ENCODE measurements around the gene TRAF1.

Gene TRAF1

GRCh38 chr9:120885958-120886357, 40.6 kb downstream of the TRAF1 start:
- DNase-seq = no peak

- no peak for DNase-seq
Observed at GRCh38 chr9:120885457-120885856, 41.1 kb downstream of the TRAF1 start.

GRCh38 chr9:120883608-120883996, 43.0 kb downstream of the TRAF1 start:
- DNase-seq = no peak

- no peak for DNase-seq
Observed at GRCh38 chr9:120882935-120883607, 43.5 kb downstream of the TRAF1 start.

GRCh38 chr9:120879446-120879845, 47.1 kb downstream of the TRAF1 start:
- DNase-seq = no peak

- DNase-seq = peak; percentile 56
Observed at GRCh38 chr9:120878188-120879130, 48.1 kb downstream of the TRAF1 start.

GRCh38 chr9:120877276-120878034, 49.1 kb downstream of the TRAF1 start:
- DNase-seq = peak; percentile 86

GRCh38 chr9:120876842-120877240, 49.8 kb downstream of the TRAF1 start, which contains the start of gene PHF19:
Gene PHF19, minus strand, starts transcription at chr9:120877188. Its CDS starts 2,447 bp downstream, at chr9:120874741.
- DNase-seq = no peak

- DNase-seq = peak; percentile 97
Observed at GRCh38 chr9:120875954-120876841, 50.4 kb downstream of the TRAF1 start.

GRCh38 chr9:120875643-120875953, 51.0 kb downstream of the TRAF1 start:
- DNase-seq = no peak

- DNase-seq = no peak
Observed at GRCh38 chr9:120875195-120875565, 51.4 kb downstream of the TRAF1 start.

- DNase-seq = no peak
Observed at GRCh38 chr9:120874226-120875194, 52.1 kb downstream of the TRAF1 start.

GRCh38 chr9:120873512-120873911, 53.1 kb downstream of the TRAF1 start:
- DNase-seq = no peak

- no peak for DNase-seq
Observed at GRCh38 chr9:120872791-120873502, 53.6 kb downstream of the TRAF1 start.

GRCh38 chr9:120870206-120870605, 56.4 kb downstream of the TRAF1 start:
- DNase-seq = no peak

GRCh38 chr9:120869726-120870125, 56.9 kb downstream of the TRAF1 start:
- no peak for DNase-seq

GRCh38 chr9:120869360-120869687, 57.3 kb downstream of the TRAF1 start:
- no peak for DNase-seq

GRCh38 chr9:120868676-120869359, 57.8 kb downstream of the TRAF1 start:
- DNase-seq = peak; percentile 97

GRCh38 chr9:120868339-120868675, 58.3 kb downstream of the TRAF1 start:
- DNase-seq = no peak

GRCh38 chr9:120867676-120868338, 58.8 kb downstream of the TRAF1 start:
- DNase-seq = no peak
